Suprapubic skin (tissue), 4 donors: ENCODE measurements around the gene TSPAN15. TPM values are rescaled to one million over a fixed set of nuclear protein-coding genes. Genes with fewer than 3 reads are reported as not detected.
A peak's percentile ranks its signal among the peaks of the same experiment; 100 is the strongest.

Source experiments
- DNase-seq, 2 donors: peaks; one replicate each; pipeline ENCODE4 v3.0.0-alpha.2; 2019; ENCODE audit warnings: low spot score in 2 of 2
- H3K27ac ChIP-seq: fragments of 200-600 bp; sonication (generic); one replicate; pipeline ENCODE4 v1.5.1; 2019
- H3K27me3 ChIP-seq: fragments of 200-600 bp; sonication (generic); one replicate; pipeline ENCODE4 v1.5.1; 2019
- H3K36me3 ChIP-seq: fragments of 200-600 bp; sonication (generic); one replicate; pipeline ENCODE4 v1.5.1; 2019
- H3K4me1 ChIP-seq: fragments of 200-600 bp; sonication (generic); one replicate; pipeline ENCODE4 v1.5.1; 2019
- H3K4me3 ChIP-seq: fragments of 200-600 bp; sonication (generic); one replicate; pipeline ENCODE4 v1.5.1; 2019; ENCODE audit warnings: mild to moderate bottlenecking
- H3K9me3 ChIP-seq: fragments of 200-600 bp; sonication (generic); one replicate; pipeline ENCODE4 v1.5.1; 2019
- EP300 ChIP-seq: sonication (generic); formaldehyde crosslinking; IDR thresholded peaks from one replicate; pipeline ENCODE4 v1.6.1; 2017; ENCODE audit warnings: antibody characterized with exemption
- POLR2A ChIP-seq, 2 donors: fragments of 450-650 bp; IDR thresholded peaks; one replicate each; pipeline ENCODE4 v1.6.1; 2017; ENCODE audit warnings: antibody characterized with exemption in 2 of 2, mild to moderate bottlenecking in 2 of 2, moderate library complexity in 2 of 2
- POLR2AphosphoS5 ChIP-seq, 3 donors: sonication (generic); formaldehyde crosslinking; IDR thresholded peaks; one replicate each; pipeline ENCODE4 v1.6.1; 2017; ENCODE audit warnings: antibody characterized with exemption in 3 of 3
- WGBS: methylation state at CpG from one replicate; pipeline ENCODE4 v1.1.5; 2018; 5-methylcytosine and 5-hydroxymethylcytosine counted together
- total RNA-seq, 4 donors: library from RNA; depleted of rRNA; stranded (reverse); fragments of >200 nt; gene quantifications; one replicate each; pipeline ENCODE4 v1.1.0, GENCODE V29; 2016
- TF ChIP-seq, protein P1 (sequence below), 2 donors: fragments of 200-600 bp in 1 of 2; fragments of 450-650 bp in 1 of 2; sonication (generic) in 1 of 2; IDR thresholded peaks; one replicate each; pipeline ENCODE4 v1.5.1; 2016 to 2019; ENCODE audit warnings: antibody characterized with exemption in 2 of 2, mild to moderate bottlenecking in 1 of 2, moderate library complexity in 1 of 2

TSPAN15 gene
- total RNA-seq = 10 to 100 TPM in 2 of 4 donors, 1 to 10 TPM in 2; 4.0 to 18.1 (median 11.7) TPM

DNA sequence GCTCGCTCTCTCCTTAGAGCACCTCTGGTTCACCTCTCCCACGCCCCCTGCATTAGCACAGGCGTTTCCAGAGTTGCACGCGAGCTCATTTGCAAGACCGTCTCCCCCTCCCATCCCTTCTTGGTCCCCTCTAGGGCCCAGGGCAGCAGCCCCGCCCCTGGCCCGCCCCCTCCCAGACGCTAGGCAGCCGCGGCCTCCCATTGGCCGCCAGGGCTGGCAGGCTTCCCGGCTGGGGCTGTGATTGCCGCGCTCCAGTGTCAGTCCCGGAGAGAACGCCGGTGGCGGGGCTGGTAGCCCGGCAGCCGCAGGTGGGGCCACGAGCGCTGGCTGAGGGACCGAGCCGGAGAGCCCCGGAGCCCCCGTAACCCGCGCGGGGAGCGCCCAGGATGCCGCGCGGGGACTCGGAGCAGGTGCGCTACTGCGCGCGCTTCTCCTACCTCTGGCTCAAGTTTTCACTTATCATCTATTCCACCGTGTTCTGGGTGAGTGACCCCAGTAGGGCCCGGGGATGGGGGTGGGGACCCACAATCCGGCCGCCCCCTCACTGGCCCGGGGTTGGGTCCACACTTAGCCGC is at the start of gene TSPAN15:
TSPAN15 (plus strand) TSS at position 257 of the 575 bp plus-strand sequence; CDS start at position 387, 130 bp downstream.
- Histone ChIP-seq H3K9me3 (no peaks in the 10 kb centered on the region), H3K27me3 (peaks cover 8% of the 10 kb centered on the region), H3K4me1 (peaks cover 59% of the 10 kb centered on the region), H3K36me3 (no peaks in the 10 kb centered on the region), H3K27ac (peak within 1 kb of the TSS; percentile 59), H3K4me3 (peak within 1 kb of the TSS; percentile 69)
- DNase-seq = peak in 1 of 2 donors; percentile 84
- TF ChIP-seq EP300 (no peak), POLR2A (IDR thresholded peaks at IDR 0.05) (no peak), POLR2AphosphoS5 (IDR thresholded peaks at IDR 0.05) (no peak)
- TF ChIP-seq, protein P1, sequence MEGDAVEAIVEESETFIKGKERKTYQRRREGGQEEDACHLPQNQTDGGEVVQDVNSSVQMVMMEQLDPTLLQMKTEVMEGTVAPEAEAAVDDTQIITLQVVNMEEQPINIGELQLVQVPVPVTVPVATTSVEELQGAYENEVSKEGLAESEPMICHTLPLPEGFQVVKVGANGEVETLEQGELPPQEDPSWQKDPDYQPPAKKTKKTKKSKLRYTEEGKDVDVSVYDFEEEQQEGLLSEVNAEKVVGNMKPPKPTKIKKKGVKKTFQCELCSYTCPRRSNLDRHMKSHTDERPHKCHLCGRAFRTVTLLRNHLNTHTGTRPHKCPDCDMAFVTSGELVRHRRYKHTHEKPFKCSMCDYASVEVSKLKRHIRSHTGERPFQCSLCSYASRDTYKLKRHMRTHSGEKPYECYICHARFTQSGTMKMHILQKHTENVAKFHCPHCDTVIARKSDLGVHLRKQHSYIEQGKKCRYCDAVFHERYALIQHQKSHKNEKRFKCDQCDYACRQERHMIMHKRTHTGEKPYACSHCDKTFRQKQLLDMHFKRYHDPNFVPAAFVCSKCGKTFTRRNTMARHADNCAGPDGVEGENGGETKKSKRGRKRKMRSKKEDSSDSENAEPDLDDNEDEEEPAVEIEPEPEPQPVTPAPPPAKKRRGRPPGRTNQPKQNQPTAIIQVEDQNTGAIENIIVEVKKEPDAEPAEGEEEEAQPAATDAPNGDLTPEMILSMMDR (IDR thresholded peaks at IDR 0.05) = no peak
- WGBS = under 1% methylated on average over 26 of the region's 45 CpGs

DNA sequence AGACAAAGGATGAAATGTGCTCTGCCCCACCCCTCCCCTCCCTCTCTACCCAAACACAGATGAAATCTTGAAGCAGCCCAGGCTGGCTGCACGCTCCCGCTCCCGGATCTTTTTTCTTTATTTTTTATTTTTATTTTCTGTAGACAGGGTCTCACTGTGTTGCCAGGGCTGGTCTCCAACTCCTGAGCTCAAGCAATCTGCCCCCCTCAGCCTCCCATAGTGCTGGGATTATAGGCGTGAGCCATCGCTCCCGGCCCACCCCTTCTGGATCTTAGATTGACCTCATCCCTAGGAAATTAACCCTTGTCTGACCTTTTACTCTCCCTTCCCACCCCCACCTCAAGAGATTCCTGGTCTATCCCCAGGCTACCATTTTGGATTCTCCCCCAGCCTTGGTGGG is 48.9 kb upstream of the TSPAN15 start:
- Histone ChIP-seq H3K27ac (no peak overlapping the region), H3K4me3 (no peak overlapping the region), H3K4me1 (peaks cover 23% of the 10 kb centered on the region), H3K36me3 (peaks cover 44% of the 10 kb centered on the region), H3K27me3 (no peaks in the 10 kb centered on the region), H3K9me3 (no peaks in the 10 kb centered on the region)
- 74% methylated on average over 6 of the region's 6 CpGs for WGBS
- no peak for DNase-seq
- no peak for TF ChIP-seq EP300
- TF ChIP-seq POLR2AphosphoS5 (IDR thresholded peaks at IDR 0.05) = no peak
- TF ChIP-seq, protein P1 (IDR thresholded peaks at IDR 0.05) = no peak
- TF ChIP-seq POLR2A (IDR thresholded peaks at IDR 0.05) = no peak

DNA sequence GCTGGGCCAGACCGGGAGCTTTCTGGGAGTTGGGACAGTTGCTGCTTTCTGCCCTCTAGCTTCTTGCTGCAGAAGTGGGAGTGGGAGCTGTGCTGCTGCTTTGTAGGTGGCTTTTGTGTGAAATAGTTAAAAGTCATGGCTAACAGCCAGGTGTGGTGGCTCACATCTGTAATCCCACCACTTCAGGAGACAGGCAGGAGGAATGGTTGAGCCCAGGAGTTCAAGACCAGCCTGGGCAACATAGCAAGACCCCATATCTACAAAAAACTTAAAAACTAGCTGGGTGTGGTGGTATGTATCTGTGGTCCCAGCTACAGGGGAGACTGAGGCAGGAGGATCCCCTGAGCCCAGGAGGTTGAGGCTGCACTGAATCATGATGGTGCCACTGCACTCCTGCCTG is 48.2 kb upstream of the TSPAN15 start:
- H3K27ac ChIP-seq = no peak overlapping the region
- no peak overlapping the region for H3K4me3 ChIP-seq
- H3K36me3 ChIP-seq = peaks cover 43% of the 10 kb centered on the region
- no peak for TF ChIP-seq EP300
- no peak for TF ChIP-seq POLR2A (IDR thresholded peaks at IDR 0.05)
- no peak for TF ChIP-seq POLR2AphosphoS5 (IDR thresholded peaks at IDR 0.05)
- TF ChIP-seq, protein P1 (IDR thresholded peaks at IDR 0.05) = no peak
- DNase-seq = no peak
- 63% methylated on average over 1 of the region's 1 CpG for WGBS
- H3K4me1 ChIP-seq = peaks cover 30% of the 10 kb centered on the region
- no peaks in the 10 kb centered on the region for H3K9me3 ChIP-seq
- no peaks in the 10 kb centered on the region for H3K27me3 ChIP-seq

DNA sequence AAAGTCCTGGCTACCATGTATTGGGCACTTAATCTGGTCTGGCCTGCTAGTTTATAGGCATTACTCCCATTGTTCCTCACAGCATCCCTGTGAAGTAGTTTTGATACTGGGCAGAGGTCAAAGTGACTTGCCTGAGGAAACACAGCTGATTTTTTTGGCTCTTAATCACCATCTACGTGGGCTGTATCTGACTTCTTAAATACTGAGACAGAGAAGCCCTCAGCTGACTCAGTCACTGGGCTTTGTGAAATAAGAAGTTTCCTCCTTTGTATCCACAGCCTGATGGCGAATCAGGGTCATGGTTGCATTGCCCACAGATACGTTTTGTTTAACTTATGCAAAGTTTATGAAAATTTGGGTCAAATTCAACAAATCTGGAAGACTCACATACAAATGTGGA is 47.7 kb upstream of the TSPAN15 start:
- 61% methylated on average over 3 of the region's 3 CpGs for WGBS
- H3K27ac ChIP-seq = no peak overlapping the region
- peaks cover 34% of the 10 kb centered on the region for H3K4me1 ChIP-seq
- no peak for DNase-seq
- H3K36me3 ChIP-seq = peaks cover 41% of the 10 kb centered on the region
- H3K9me3 ChIP-seq = no peaks in the 10 kb centered on the region
- H3K4me3 ChIP-seq = no peak overlapping the region
- no peaks in the 10 kb centered on the region for H3K27me3 ChIP-seq
- TF ChIP-seq POLR2A (IDR thresholded peaks at IDR 0.05) (no peak), POLR2AphosphoS5 (IDR thresholded peaks at IDR 0.05) (no peak), EP300 (no peak)
- TF ChIP-seq, protein P1 (IDR thresholded peaks at IDR 0.05) = no peak

DNA sequence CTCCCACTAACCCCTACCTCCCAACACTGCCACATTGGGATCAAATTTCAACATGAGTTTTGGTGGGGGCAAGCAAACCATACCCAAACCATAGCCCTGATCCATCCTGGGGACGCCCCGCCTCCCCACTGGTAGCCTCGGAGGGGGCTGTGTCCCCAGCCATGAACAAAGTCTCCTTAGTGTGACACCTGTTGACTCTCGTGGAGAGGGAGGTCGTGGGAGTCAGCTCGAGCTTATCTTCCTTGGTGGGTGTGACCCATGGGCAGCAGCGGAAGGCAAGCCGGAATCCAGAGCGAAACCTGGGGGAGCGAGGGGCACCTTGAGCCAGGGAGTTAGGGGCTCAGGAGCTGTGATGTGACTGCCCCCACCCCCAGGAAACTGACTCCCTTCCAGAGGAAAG is 46.5 kb upstream of the TSPAN15 start:
- WGBS = 86% methylated on average over 10 of the region's 10 CpGs
- Histone ChIP-seq H3K27ac (no peak overlapping the region), H3K9me3 (no peaks in the 10 kb centered on the region), H3K36me3 (peaks cover 28% of the 10 kb centered on the region), H3K4me3 (no peak overlapping the region), H3K27me3 (no peaks in the 10 kb centered on the region), H3K4me1 (peaks cover 38% of the 10 kb centered on the region)
- TF ChIP-seq POLR2AphosphoS5 (IDR thresholded peaks at IDR 0.05) (no peak), EP300 (no peak), POLR2A (IDR thresholded peaks at IDR 0.05) (no peak)
- TF ChIP-seq, protein P1 (IDR thresholded peaks at IDR 0.05) = no peak
- DNase-seq = no peak
